Caco-2 (cell line): ENCODE results near the gene TM4SF18. TPM values are rescaled to one million over a fixed set of nuclear protein-coding genes. Genes with fewer than 3 reads are reported as not detected.
A peak's percentile ranks its signal among the peaks of the same experiment; 100 is the strongest.

Source experiments
- BruUV-seq: library from RNA; stranded (reverse); fragments of 400-500 nt; replicated peaks from 2 replicates; lab custom pipeline; 2021; lab: Mats Ljungman, UMichigan
- CTCF ChIA-PET: fragments of 300-600 bp; sonication (Branson Sonifier 250); formaldehyde crosslinking; loops from one replicate; lab custom pipeline; 2022; ENCODE audit warnings: antibody characterized with exemption; lab: Charles Lee
- POLR2A ChIA-PET: fragments of 300-600 bp; sonication (Branson Sonifier 250); formaldehyde crosslinking; loops from one replicate; lab custom pipeline; 2022; ENCODE audit warnings: antibody characterized with exemption; lab: Charles Lee
- DNase-seq, 2 experiments: peaks; one replicate each; pipeline versions ENCODE4 v3.0.0 to v3.0.0-alpha.2; 2020 to 2022
- H3K27me3 ChIP-seq: replicated peaks from 2 replicates; pipeline ENCODE4 v1.6.0; 2011; ENCODE audit warnings: low read length; ENCODE audit not compliant: control insufficient read depth, insufficient read depth
- H3K36me3 ChIP-seq: 2 replicates; pipeline ENCODE4 v1.5.1; 2011; ENCODE audit warnings: low read length; ENCODE audit not compliant: control insufficient read depth, insufficient read depth
- H3K4me1 ChIP-seq: fragments of 250-450 bp; sonication (Bioruptor Pico); 2 replicates; pipeline ENCODE4 v1.5.1; 2020; ENCODE audit warnings: mild to moderate bottlenecking
- H3K4me3 ChIP-seq: 2 replicates; pipeline ENCODE4 v1.5.1; 2011; ENCODE audit warnings: low read depth, mild to moderate bottlenecking, control low read depth, low read length
- H3K9me3 ChIP-seq: fragments of 250-450 bp; sonication (Bioruptor Pico); 2 replicates; pipeline ENCODE4 v1.5.1; 2020; ENCODE audit warnings: mild to moderate bottlenecking, moderate library complexity
- H3K27ac Mint-ChIP-seq: one replicate; pipeline ENCODE4 v1.8.0; 2022; ENCODE audit warnings: mixed read lengths; ENCODE audit not compliant: unreplicated experiment
- H3K27me3 Mint-ChIP-seq: one replicate; pipeline ENCODE4 v1.8.0; 2022; ENCODE audit warnings: mixed read lengths; ENCODE audit not compliant: insufficient read depth, unreplicated experiment
- H3K36me3 Mint-ChIP-seq: one replicate; pipeline ENCODE4 v1.8.0; 2022; ENCODE audit warnings: mild to moderate bottlenecking, mixed read lengths; ENCODE audit not compliant: insufficient read depth, unreplicated experiment
- H3K4me1 Mint-ChIP-seq: one replicate; pipeline ENCODE4 v1.8.0; 2022; ENCODE audit warnings: low read depth, mixed read lengths; ENCODE audit not compliant: unreplicated experiment
- H3K4me3 Mint-ChIP-seq: one replicate; pipeline ENCODE4 v1.8.0; 2022; ENCODE audit warnings: mild to moderate bottlenecking, moderate library complexity, mixed read lengths; ENCODE audit not compliant: unreplicated experiment
- H3K9me3 Mint-ChIP-seq: one replicate; pipeline ENCODE4 v1.8.0; 2022; ENCODE audit warnings: mixed read lengths; ENCODE audit not compliant: unreplicated experiment
- intact Hi-C: fragments of 100-400 bp; cut with micrococcal nuclease; formaldehyde crosslinking; loops from one replicate; pipeline ENCODE4 v1.10.0; 2022; ENCODE audit not compliant: unreplicated experiment
- total RNA-seq: library from RNA; stranded (reverse); gene quantifications from 2 replicates; pipeline ENCODE4 v1.2.3, GENCODE V29; 2022
- TF ChIP-seq, protein P1 (sequence below), 2 experiments: fragments of 200-600 bp in 1 of 2; IDR thresholded peaks; 1 replicate in 1 of 2; 2 replicates in 1 of 2; pipeline versions ENCODE4 v1.5.1 to v1.8.0; 2011 to 2022; ENCODE audit warnings: antibody characterized with exemption in 1 of 2, control low read depth in 1 of 2, inconsistent platforms in 1 of 2, low read depth in 1 of 2, low read length in 1 of 2, mild to moderate bottlenecking in 1 of 2, moderate library complexity in 1 of 2; ENCODE audit not compliant: insufficient read depth in 1 of 2, severe bottlenecking in 1 of 2, unreplicated experiment in 1 of 2

TM4SF18 gene
- total RNA-seq, 1 experiment from 2014 or later = not detected

DNA sequence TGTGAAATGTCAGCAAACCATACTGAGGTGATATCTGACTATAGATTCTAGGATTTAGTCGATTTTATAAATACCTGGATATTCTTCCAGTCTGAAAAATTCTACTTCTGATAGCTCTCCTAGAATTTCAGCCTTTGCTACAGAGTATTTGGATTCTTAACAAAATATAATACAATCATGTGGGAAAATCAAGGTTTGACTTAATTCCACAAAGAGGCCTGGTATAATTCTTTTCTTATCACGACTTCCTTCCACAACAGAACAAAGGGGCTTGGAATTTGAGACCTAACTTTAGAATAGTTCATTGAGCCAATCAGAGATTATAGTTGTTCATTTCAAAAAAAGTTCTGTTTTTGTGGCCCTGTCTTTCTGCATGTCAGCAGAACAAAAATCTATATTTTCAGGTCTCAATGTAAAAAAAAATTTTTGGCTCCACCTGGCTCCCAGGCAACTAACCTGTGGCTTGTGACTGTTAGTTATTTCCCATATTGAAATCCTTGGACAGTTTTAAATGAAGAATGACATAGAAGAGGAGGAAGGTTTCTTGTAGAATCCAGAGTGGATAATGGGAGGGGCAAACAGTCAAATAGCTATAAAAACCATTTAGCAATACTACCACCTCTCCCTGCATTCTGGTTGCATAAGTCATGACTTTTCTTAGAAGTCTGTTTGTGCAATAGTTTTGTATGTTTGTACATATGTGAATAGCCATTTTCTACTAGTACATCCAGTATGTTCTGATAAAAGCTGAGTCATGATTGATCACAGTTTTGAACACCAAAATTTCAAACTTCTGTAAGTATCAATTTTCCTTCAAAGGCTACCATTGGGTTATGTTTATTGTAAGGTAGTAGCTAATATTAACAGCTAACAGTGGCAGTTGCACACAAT, 40.0 kb upstream of the TM4SF18 start:
- no peak overlapping the region for H3K27ac Mint-ChIP-seq
- H3K4me3 ChIP-seq = no peak overlapping the region
- ChIA-PET CTCF (interaction anchor here (1.0 to 1.4 kb wide), 2 partner anchors 16 to 106 kb away, joined by 3 read pairs; no protein-coding TSS in a partner anchor), POLR2A (no interaction called here)
- peaks cover 62% of the 10 kb centered on the region for H3K4me1 ChIP-seq
- H3K36me3 Mint-ChIP-seq = peaks cover 86% of the 10 kb centered on the region
- H3K4me1 Mint-ChIP-seq = peaks cover 42% of the 10 kb centered on the region
- H3K9me3 ChIP-seq = no peaks in the 10 kb centered on the region
- DNase-seq = no peak
- BruUV-seq = no TSS peak
- no peaks in the 10 kb centered on the region for H3K27me3 ChIP-seq
- TF ChIP-seq, protein P1, sequence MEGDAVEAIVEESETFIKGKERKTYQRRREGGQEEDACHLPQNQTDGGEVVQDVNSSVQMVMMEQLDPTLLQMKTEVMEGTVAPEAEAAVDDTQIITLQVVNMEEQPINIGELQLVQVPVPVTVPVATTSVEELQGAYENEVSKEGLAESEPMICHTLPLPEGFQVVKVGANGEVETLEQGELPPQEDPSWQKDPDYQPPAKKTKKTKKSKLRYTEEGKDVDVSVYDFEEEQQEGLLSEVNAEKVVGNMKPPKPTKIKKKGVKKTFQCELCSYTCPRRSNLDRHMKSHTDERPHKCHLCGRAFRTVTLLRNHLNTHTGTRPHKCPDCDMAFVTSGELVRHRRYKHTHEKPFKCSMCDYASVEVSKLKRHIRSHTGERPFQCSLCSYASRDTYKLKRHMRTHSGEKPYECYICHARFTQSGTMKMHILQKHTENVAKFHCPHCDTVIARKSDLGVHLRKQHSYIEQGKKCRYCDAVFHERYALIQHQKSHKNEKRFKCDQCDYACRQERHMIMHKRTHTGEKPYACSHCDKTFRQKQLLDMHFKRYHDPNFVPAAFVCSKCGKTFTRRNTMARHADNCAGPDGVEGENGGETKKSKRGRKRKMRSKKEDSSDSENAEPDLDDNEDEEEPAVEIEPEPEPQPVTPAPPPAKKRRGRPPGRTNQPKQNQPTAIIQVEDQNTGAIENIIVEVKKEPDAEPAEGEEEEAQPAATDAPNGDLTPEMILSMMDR (IDR thresholded peaks at IDR 0.05; ENCODE audit: insufficient read depth in 1 of 2, low read depth in 1 of 2, low read length in 1 of 2, severe bottlenecking in 1 of 2, unreplicated experiment in 1 of 2) = no peak
- intact Hi-C loops = loop anchor here (1.0 kb wide), 1 partner anchor 14 kb away; no protein-coding TSS in a partner anchor
- H3K4me3 Mint-ChIP-seq = no peak overlapping the region
- no peaks in the 10 kb centered on the region for H3K9me3 Mint-ChIP-seq
- no peaks in the 10 kb centered on the region for H3K27me3 Mint-ChIP-seq
- H3K36me3 ChIP-seq = peaks cover 2% of the 10 kb centered on the region; the same call in 1 of the 2 replicates

DNA sequence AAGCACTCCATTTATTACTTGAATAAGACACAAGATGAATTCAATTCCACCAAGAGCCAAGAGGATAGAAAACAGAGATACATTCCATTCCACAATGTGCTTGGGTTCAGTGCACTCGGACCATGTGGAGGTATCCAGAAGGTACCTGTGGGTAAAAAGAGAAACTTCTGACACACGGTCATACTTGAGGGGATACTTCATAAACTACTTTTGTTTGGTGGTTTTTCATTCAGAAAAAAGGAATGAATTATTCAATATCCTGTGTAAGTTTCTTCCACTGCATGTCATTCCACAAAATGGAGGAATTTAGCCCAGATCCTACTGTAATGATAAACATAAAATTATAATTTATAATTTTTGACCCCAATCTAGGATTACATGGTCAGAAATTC, 38.3 kb upstream of the TM4SF18 start:
- TF ChIP-seq, protein P1 (IDR thresholded peaks at IDR 0.05; ENCODE audit: insufficient read depth in 1 of 2, low read depth in 1 of 2, low read length in 1 of 2, severe bottlenecking in 1 of 2, unreplicated experiment in 1 of 2) = no peak
- DNase-seq = no peak
- H3K27ac Mint-ChIP-seq = peak overlapping the region; percentile 33
- no peaks in the 10 kb centered on the region for H3K27me3 ChIP-seq
- POLR2A ChIA-PET = no interaction called here
- no peaks in the 10 kb centered on the region for H3K9me3 ChIP-seq
- peaks cover 2% of the 10 kb centered on the region; the same call in 1 of the 2 replicates for H3K36me3 ChIP-seq
- peaks cover 74% of the 10 kb centered on the region for H3K4me1 ChIP-seq
- peaks cover 45% of the 10 kb centered on the region for H3K4me1 Mint-ChIP-seq
- intact Hi-C loops = no loop called here
- peaks cover 78% of the 10 kb centered on the region for H3K36me3 Mint-ChIP-seq
- no peak overlapping the region for H3K4me3 ChIP-seq
- CTCF ChIA-PET = interaction anchor here (1.5 kb wide), 1 partner anchor 30 kb away, joined by 5 read pairs; no protein-coding TSS in a partner anchor
- no peaks in the 10 kb centered on the region for H3K9me3 Mint-ChIP-seq
- H3K27me3 Mint-ChIP-seq = no peaks in the 10 kb centered on the region
- no peak overlapping the region for H3K4me3 Mint-ChIP-seq
- BruUV-seq = no TSS peak

DNA sequence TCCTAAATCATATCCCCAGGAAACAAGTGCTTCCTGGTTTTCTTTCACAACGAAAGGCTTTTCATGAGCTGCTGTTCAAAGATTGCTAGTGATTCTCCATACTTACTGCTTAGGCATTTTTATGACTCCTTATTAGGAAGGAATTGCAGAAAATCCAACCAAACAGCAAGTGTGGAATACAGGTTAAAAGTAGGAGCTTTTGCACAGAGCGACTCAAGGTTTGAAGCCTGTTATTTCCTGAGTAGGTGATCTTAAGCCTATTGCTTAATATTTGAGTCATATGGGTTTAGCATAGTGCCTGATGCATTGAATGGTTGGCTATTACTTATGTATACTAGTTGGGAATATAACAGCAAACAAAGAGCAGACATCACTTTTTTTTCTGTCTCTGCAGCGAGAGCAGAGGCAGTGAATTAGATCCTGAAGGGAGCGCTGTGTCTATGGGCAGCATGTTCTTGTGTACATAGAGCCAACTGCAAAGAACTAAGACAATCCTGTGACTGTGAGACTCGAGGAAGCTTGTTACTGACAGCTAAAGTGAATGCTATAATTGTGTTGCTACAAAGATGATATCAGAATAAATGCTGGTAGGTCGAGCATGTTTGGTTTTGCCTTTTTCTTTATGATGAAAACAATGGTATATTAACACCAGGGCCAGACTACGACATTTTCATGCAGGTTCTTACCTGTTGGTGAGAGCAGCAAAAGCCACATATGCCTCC, 37.7 kb upstream of the TM4SF18 start:
- no peak for DNase-seq
- peaks cover 50% of the 10 kb centered on the region for H3K4me1 Mint-ChIP-seq
- Histone ChIP-seq H3K4me1 (peaks cover 79% of the 10 kb centered on the region), H3K27me3 (no peaks in the 10 kb centered on the region), H3K36me3 (peaks cover 2% of the 10 kb centered on the region; the same call in 1 of the 2 replicates), H3K9me3 (no peaks in the 10 kb centered on the region), H3K4me3 (no peak overlapping the region)
- H3K36me3 Mint-ChIP-seq = peaks cover 76% of the 10 kb centered on the region
- no peak overlapping the region for H3K4me3 Mint-ChIP-seq
- TF ChIP-seq, protein P1 (IDR thresholded peaks at IDR 0.05; ENCODE audit: insufficient read depth in 1 of 2, low read depth in 1 of 2, low read length in 1 of 2, severe bottlenecking in 1 of 2, unreplicated experiment in 1 of 2) = peak in 1 of 2 experiments; percentile 29
- peak overlapping the region; percentile 33 for H3K27ac Mint-ChIP-seq
- CTCF ChIA-PET = interaction anchor here (1.0 to 1.5 kb wide), 2 partner anchors 30 to 38 kb away, joined by 3 to 5 read pairs; partner anchors contain the start of gene TM4SF18
- intact Hi-C loops = no loop called here
- H3K27me3 Mint-ChIP-seq = no peaks in the 10 kb centered on the region
- H3K9me3 Mint-ChIP-seq = no peaks in the 10 kb centered on the region
- BruUV-seq = no TSS peak
- POLR2A ChIA-PET = no interaction called here
